HEK293T (cell line): ENCODE results near the gene DNAJB13.
"Not testable (repeated sequence)": the region's sequence is repeated elsewhere in the genome, so short reads cannot be mapped to it uniquely, and the experiment has no call there.

Experiments
- CTCF ChIA-PET: fragments of 350-600 bp; formaldehyde crosslinking; extraction: SDS; loops from one replicate; lab custom pipeline; 2021; ENCODE audit warnings: antibody characterized with exemption, inconsistent platforms; lab: Yijun Ruan, JAX
- POLR2A ChIA-PET: fragments of 350-600 bp; formaldehyde crosslinking; extraction: SDS; loops from one replicate; lab custom pipeline; 2020; ENCODE audit warnings: antibody characterized with exemption, inconsistent platforms; lab: Yijun Ruan, JAX
- DNase-seq: peaks from one replicate; pipeline ENCODE4 v3.0.0; 2012; ENCODE audit warnings: mixed read lengths; ENCODE audit errors: extremely low spot score
- ARNT ChIP-seq: fragments of 450-650 bp; IDR thresholded peaks from 2 replicates; pipeline ENCODE4 v1.6.1; 2017; ENCODE audit warnings: mild to moderate bottlenecking
- BHLHE40 ChIP-seq: fragments of 450-650 bp; IDR thresholded peaks from 2 replicates; pipeline ENCODE4 v1.6.1; 2016; ENCODE audit warnings: mild to moderate bottlenecking, moderate library complexity, borderline replicate concordance
- CTBP1 ChIP-seq: fragments of 450-650 bp; IDR thresholded peaks from 2 replicates; pipeline ENCODE4 v1.6.1; 2016; ENCODE audit warnings: borderline replicate concordance
- ELF4 ChIP-seq: fragments of 450-650 bp; IDR thresholded peaks from 2 replicates; pipeline ENCODE4 v1.6.1; 2017; ENCODE audit warnings: antibody characterized with exemption
- FOXA1 ChIP-seq: fragments of 450-650 bp; IDR thresholded peaks from 2 replicates; pipeline ENCODE4 v1.6.1; 2016; ENCODE audit warnings: mild to moderate bottlenecking
- FOXK2 ChIP-seq: fragments of 450-650 bp; IDR thresholded peaks from 2 replicates; pipeline ENCODE4 v1.6.1; 2016; ENCODE audit warnings: mild to moderate bottlenecking
- FOXM1 ChIP-seq: fragments of 450-650 bp; IDR thresholded peaks from 2 replicates; pipeline ENCODE4 v1.6.1; 2017; ENCODE audit warnings: mild to moderate bottlenecking, borderline replicate concordance
- HDGF ChIP-seq: fragments of 450-650 bp; IDR thresholded peaks from 2 replicates; pipeline ENCODE4 v1.6.1; 2017; ENCODE audit warnings: antibody characterized with exemption, borderline replicate concordance
- L3MBTL2 ChIP-seq: fragments of 450-650 bp; conservative IDR thresholded peaks from 2 replicates; pipeline ENCODE4 v1.6.1; 2016; ENCODE audit warnings: mild to moderate bottlenecking
- LEF1 ChIP-seq: fragments of 450-650 bp; IDR thresholded peaks from 2 replicates; pipeline ENCODE4 v1.6.1; 2017; ENCODE audit warnings: mild to moderate bottlenecking, borderline replicate concordance
- NFRKB ChIP-seq: fragments of 450-650 bp; IDR thresholded peaks from 2 replicates; pipeline ENCODE4 v1.6.1; 2016; ENCODE audit warnings: mild to moderate bottlenecking, moderate library complexity
- PKNOX1 ChIP-seq: fragments of 450-650 bp; IDR thresholded peaks from 2 replicates; pipeline ENCODE4 v1.6.1; 2016
- SP1 ChIP-seq: fragments of 450-650 bp; IDR thresholded peaks from 2 replicates; pipeline ENCODE4 v1.6.1; 2017
- SUZ12 ChIP-seq: fragments of 450-650 bp; IDR thresholded peaks from 2 replicates; pipeline ENCODE4 v1.6.1; 2016; ENCODE audit warnings: mild to moderate bottlenecking
- TARDBP ChIP-seq: fragments of 450-650 bp; IDR thresholded peaks from 2 replicates; pipeline ENCODE4 v1.6.1; 2016
- ZNF384 ChIP-seq: fragments of 450-650 bp; IDR thresholded peaks from 2 replicates; pipeline ENCODE4 v1.6.1; 2016

The DNAJB13 gene

GRCh38 chr11:73916435-73916834 lies 34.4 kb upstream of the DNAJB13 start:
- no peak for DNase-seq
- CTCF ChIA-PET = no interaction called here
- POLR2A ChIA-PET = no interaction called here
- TF ChIP-seq HDGF = no peak
- no peak for TF ChIP-seq ZNF384
- no peak for TF ChIP-seq FOXK2
- no peak for TF ChIP-seq BHLHE40
- no peak for TF ChIP-seq ARNT
- TF ChIP-seq FOXA1 = no peak

GRCh38 chr11:73921180-73921579 lies 29.6 kb upstream of the DNAJB13 start:
- ChIA-PET POLR2A (no interaction called here), CTCF (no interaction called here)
- DNase-seq = no peak
- TF ChIP-seq SUZ12 (no peak), TARDBP (no peak), ZNF384 (no peak), LEF1 (no peak), NFRKB (no peak), FOXK2 (no peak), ELF4 (no peak), HDGF (no peak), CTBP1 (no peak)

GRCh38 chr11:73929388-73929787 lies 21.4 kb upstream of the DNAJB13 start:
- no peak for TF ChIP-seq SUZ12
- TF ChIP-seq BHLHE40 = no peak
- TF ChIP-seq FOXA1 = no peak
- no peak for TF ChIP-seq TARDBP
- no peak for TF ChIP-seq NFRKB
- no peak for TF ChIP-seq LEF1
- TF ChIP-seq ZNF384 = no peak
- TF ChIP-seq ELF4 = no peak
- no peak for TF ChIP-seq CTBP1
- DNase-seq = no peak
- ChIA-PET CTCF (interaction anchor here (0.6 kb wide), 1 partner anchor 226 kb away, joined by 6 read pairs; no protein-coding TSS in a partner anchor), POLR2A (no interaction called here)

DNA sequence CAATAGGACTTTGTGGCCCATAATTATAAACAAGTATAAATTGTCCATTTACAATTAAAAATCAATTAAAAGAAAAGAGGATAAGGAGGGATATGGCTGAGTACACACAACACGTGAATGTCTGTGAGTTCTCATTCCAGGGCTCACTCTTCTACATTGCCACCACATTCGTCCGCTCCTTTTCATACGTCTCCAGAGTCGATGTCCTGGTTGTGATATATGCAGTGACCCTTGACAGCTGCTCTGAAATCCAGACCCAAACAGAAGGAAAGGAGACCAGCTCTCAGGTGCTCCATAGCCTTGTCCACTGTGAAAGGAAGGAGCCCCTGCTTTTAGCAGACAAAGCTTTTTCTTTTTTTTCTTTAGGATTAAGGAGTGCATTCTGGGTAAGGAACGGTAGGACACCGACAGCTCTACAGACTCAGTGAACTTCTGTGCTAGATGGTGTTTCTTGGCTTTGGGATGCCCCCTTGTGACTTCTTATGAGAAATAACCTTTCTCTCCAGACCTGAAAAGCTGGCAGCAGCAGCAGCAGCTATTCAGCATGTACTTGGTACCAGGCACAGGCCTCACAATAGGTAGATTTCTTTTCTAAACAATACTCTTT lies 19.7 kb upstream of the DNAJB13 start:
- ChIA-PET POLR2A (interaction anchor here (1.1 kb wide), 1 partner anchor 152 kb away, joined by 3 read pairs; no protein-coding TSS in a partner anchor), CTCF (interaction anchor here (0.6 to 1.5 kb wide), 6 partner anchors 57 to 452 kb away, joined by 3 to 5 read pairs (median 4); partner anchors contain the start of gene RAB6A)

GRCh38 chr11:73931951-73932350 lies 18.9 kb upstream of the DNAJB13 start:
- CTCF ChIA-PET = interaction anchor here (0.6 to 1.5 kb wide), 5 partner anchors 58 to 453 kb away, joined by 3 to 6 read pairs (median 3); partner anchors contain the start of gene RAB6A
- no peak for DNase-seq
- POLR2A ChIA-PET = interaction anchor here (1.1 kb wide), 1 partner anchor 153 kb away, joined by 3 read pairs; no protein-coding TSS in a partner anchor
- TF ChIP-seq PKNOX1 = no peak
- TF ChIP-seq CTBP1 = no peak
- no peak for TF ChIP-seq FOXM1
- no peak for TF ChIP-seq BHLHE40
- TF ChIP-seq ZNF384 = no peak
- TF ChIP-seq ARNT = no peak
- TF ChIP-seq FOXK2 = no peak
- TF ChIP-seq LEF1 = no peak
- no peak for TF ChIP-seq SP1
- no peak for TF ChIP-seq HDGF
- no peak for TF ChIP-seq L3MBTL2
- no peak for TF ChIP-seq FOXA1
- no peak for TF ChIP-seq NFRKB
- TF ChIP-seq SUZ12 = no peak
- no peak for TF ChIP-seq TARDBP
- no peak for TF ChIP-seq ELF4

More for the DNA sequence above, 19.7 kb upstream of the DNAJB13 start:
- DNase-seq = peak; percentile 69
- TF ChIP-seq TARDBP (no peak), ZNF384 (peak; percentile 86)

DNA sequence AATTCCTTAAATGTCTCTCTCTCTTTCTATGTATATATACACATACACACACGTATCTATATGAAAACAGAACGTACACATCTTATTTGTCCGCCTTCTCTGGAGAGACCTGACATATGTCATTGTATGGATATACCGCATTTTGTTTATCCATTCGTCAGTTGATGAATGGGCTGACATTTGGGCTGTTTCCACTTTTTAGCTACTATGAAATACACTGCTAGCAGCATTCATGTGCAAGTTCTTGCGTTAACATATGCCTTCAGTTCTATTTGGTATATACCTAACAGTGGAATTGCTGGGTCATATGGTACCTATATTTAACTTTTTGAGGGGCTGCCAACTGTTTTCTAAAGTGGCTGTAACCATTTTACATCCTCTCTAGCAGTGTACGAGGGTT lies 18.0 kb upstream of the DNAJB13 start:
- CTCF ChIA-PET = no interaction called here
- no peak for TF ChIP-seq HDGF
- TF ChIP-seq FOXK2 = no peak
- no peak for TF ChIP-seq TARDBP
- TF ChIP-seq FOXA1 = no peak
- TF ChIP-seq LEF1 = no peak
- no peak for TF ChIP-seq BHLHE40
- no peak for TF ChIP-seq CTBP1
- no peak for TF ChIP-seq ELF4
- no peak for TF ChIP-seq ZNF384
- no peak for TF ChIP-seq NFRKB
- no peak for TF ChIP-seq L3MBTL2
- TF ChIP-seq FOXM1 = no peak
- TF ChIP-seq SP1 = no peak
- TF ChIP-seq PKNOX1 = no peak
- no peak for TF ChIP-seq SUZ12
- TF ChIP-seq ARNT = no peak

DNA sequence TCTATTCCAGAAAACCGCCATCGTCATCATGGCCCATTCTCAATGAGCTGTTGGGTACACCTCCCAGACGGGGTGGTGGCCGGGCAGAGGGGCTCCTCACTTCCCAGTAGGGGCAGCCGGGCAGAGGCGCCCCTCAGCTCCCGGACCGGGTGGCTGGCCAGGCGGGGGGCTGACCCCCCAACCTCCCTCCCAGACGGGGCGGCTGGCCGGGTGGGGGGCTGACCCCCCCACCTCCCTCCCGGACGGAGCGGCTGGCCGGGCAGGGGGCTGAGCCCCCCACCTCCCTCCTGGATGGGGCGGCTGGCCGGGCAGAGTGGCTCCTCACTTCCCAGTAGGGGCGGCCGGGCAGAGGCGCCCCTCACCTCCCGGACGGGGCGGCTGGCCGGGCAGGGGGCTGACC lies 14.8 kb upstream of the DNAJB13 start:
- POLR2A ChIA-PET, DNase-seq, CTCF ChIA-PET: not testable (repeated sequence)

More for the DNA sequence above, 18.0 kb upstream of the DNAJB13 start:
- no peak for DNase-seq
- POLR2A ChIA-PET = no interaction called here
